Fibroblast of lung (primary cell): ENCODE measurements around the gene CPNE4. TPM values are rescaled to one million over a fixed set of nuclear protein-coding genes. Genes with fewer than 3 reads are reported as not detected.

Source experiments
- DNase-seq, 2 donors: peaks; one replicate each; pipeline versions ENCODE4 v3.0.0 to v3.0.0-alpha.2; 2010; ENCODE audit warnings: low read depth in 2 of 2
- H2AFZ ChIP-seq: 2 replicates; pipeline ENCODE4 v1.5.1; 2012; ENCODE audit warnings: low read length, control low read depth, inconsistent platforms
- H3K27ac ChIP-seq: 2 replicates; pipeline ENCODE4 v1.5.1; 2011; ENCODE audit warnings: low read length, control low read depth; ENCODE audit not compliant: insufficient read depth
- H3K27me3 ChIP-seq: 2 replicates; pipeline ENCODE4 v1.5.1; 2011; ENCODE audit warnings: mild to moderate bottlenecking, low read length; ENCODE audit not compliant: control insufficient read depth, insufficient read depth
- H3K36me3 ChIP-seq: 2 replicates; pipeline ENCODE4 v1.5.1; 2011; ENCODE audit warnings: low read length; ENCODE audit not compliant: control insufficient read depth, insufficient read depth
- H3K4me1 ChIP-seq: 2 replicates; pipeline ENCODE4 v1.5.1; 2011; ENCODE audit warnings: low read length; ENCODE audit not compliant: control insufficient read depth, insufficient read depth; ENCODE audit errors: extremely low read depth
- H3K4me2 ChIP-seq: 2 replicates; pipeline ENCODE4 v1.5.1; 2011; ENCODE audit warnings: low read length, control low read depth; ENCODE audit not compliant: insufficient read depth; ENCODE audit errors: extremely low read depth
- H3K4me3 ChIP-seq, 4 experiments: fragments of 200-600 bp in 1 of 4; sonication (generic) in 1 of 4; replicated peaks in 1 of 4; 2 replicates each; pipeline ENCODE4 v1.5.1; 2011 to 2016; ENCODE audit warnings: low read length in 4 of 4, low read depth in 3 of 4, mild to moderate bottlenecking in 3 of 4, control low read depth in 2 of 4, inconsistent platforms in 1 of 4, mixed read lengths in 1 of 4; ENCODE audit not compliant: insufficient read depth in 1 of 4; ENCODE audit errors: control extremely low read depth in 1 of 4
- H3K79me2 ChIP-seq: 2 replicates; pipeline ENCODE4 v1.5.1; 2012; ENCODE audit warnings: mild to moderate bottlenecking, low read length, inconsistent platforms; ENCODE audit not compliant: control insufficient read depth, insufficient read depth
- H3K9ac ChIP-seq: 2 replicates; pipeline ENCODE4 v1.5.1; 2011; ENCODE audit warnings: mild to moderate bottlenecking, low read length, control low read depth; ENCODE audit not compliant: insufficient read depth
- H3K9me3 ChIP-seq: 2 replicates; pipeline ENCODE4 v1.5.1; 2012; ENCODE audit warnings: low read depth, low read length; ENCODE audit not compliant: control insufficient read depth, insufficient read depth
- H4K20me1 ChIP-seq: 2 replicates; pipeline ENCODE4 v1.5.1; 2011; ENCODE audit warnings: low read length; ENCODE audit not compliant: control insufficient read depth, insufficient read depth; ENCODE audit errors: extremely low read depth
- CTCF ChIP-seq, 2 donors: IDR thresholded peaks in 1 of 2; conservative IDR thresholded peaks in 1 of 2; 1 replicate in 1 of 2; 2 replicates in 1 of 2; pipeline ENCODE4 v1.5.1; 2011 to 2012; ENCODE audit warnings: low read length in 2 of 2, control low read depth in 1 of 2, inconsistent platforms in 1 of 2, low read depth in 1 of 2, mild to moderate bottlenecking in 1 of 2
- EZH2 ChIP-seq: IDR thresholded peaks from 2 replicates; pipeline ENCODE4 v1.5.1; 2012; ENCODE audit warnings: low read length, control low read depth, mild to moderate bottlenecking; ENCODE audit errors: missing control alignments
- polyA plus RNA-seq, 2 donors: library from polyadenylated mRNA; depleted of rRNA in 1 of 2; stranded (reverse) in 1 of 2; unstranded in 1 of 2; fragments of >200 nt; gene quantifications; 2 replicates each; pipeline ENCODE4 v1.2.1, GENCODE V29; 2011 to 2012; ENCODE audit warnings: missing spikeins in 1 of 2
- total RNA-seq: library from RNA; depleted of rRNA; stranded (reverse); fragments of >200 nt; gene quantifications from 2 replicates; pipeline ENCODE4 v1.2.1, GENCODE V29; 2014

CPNE4 gene
- total and polyA plus RNA-seq, 2 donors (not counting 1 experiment from before 2014, with no cell fraction given), result 0.17 TPM; not detected in 1

GRCh38 chr3:132034097-132034485 is 723 bp downstream of the CPNE4 start:
- no peaks in the 10 kb centered on the region for H3K4me1 ChIP-seq
- no peaks in the 10 kb centered on the region for H3K36me3 ChIP-seq
- peaks cover 15% of the 10 kb centered on the region for H3K27me3 ChIP-seq
- no peaks in the 10 kb centered on the region for H3K79me2 ChIP-seq
- TF ChIP-seq EZH2 (no peak), CTCF (conservative IDR thresholded peaks at IDR 0.05 in 1 of 2, IDR thresholded peaks at IDR 0.05 in 1 of 2; ENCODE audit: low read depth in 1 of 2, low read length in 2 of 2) (no peak)
- no peak for DNase-seq
- H3K4me3 ChIP-seq, result peak overlapping the region in 1 of 4 experiments; percentile 46
- no peak overlapping the region for H3K9ac ChIP-seq
- no peaks in the 10 kb centered on the region for H4K20me1 ChIP-seq
- H3K9me3 ChIP-seq, result no peaks in the 10 kb centered on the region
- no peak overlapping the region for H3K27ac ChIP-seq
- no peak overlapping the region for H3K4me2 ChIP-seq
- no peak overlapping the region for H2AFZ ChIP-seq

- TF ChIP-seq CTCF (conservative IDR thresholded peaks at IDR 0.05 in 1 of 2, IDR thresholded peaks at IDR 0.05 in 1 of 2; ENCODE audit: low read depth in 1 of 2, low read length in 2 of 2) (no peak), EZH2 (no peak)
- Histone ChIP-seq H3K36me3 (no peaks in the 10 kb centered on the region), H3K9me3 (no peaks in the 10 kb centered on the region), H3K4me1 (no peaks in the 10 kb centered on the region), H3K27ac (no peak overlapping the region), H3K79me2 (no peaks in the 10 kb centered on the region), H4K20me1 (no peaks in the 10 kb centered on the region), H3K4me3 (no peak overlapping the region), H2AFZ (no peak overlapping the region), H3K4me2 (no peak overlapping the region), H3K9ac (no peak overlapping the region), H3K27me3 (peaks cover 15% of the 10 kb centered on the region)
- DNase-seq, result no peak
Measured at GRCh38 chr3:132033471-132033870, 1.3 kb downstream of the CPNE4 start.

- Histone ChIP-seq H3K36me3 (no peaks in the 10 kb centered on the region), H3K79me2 (no peaks in the 10 kb centered on the region), H3K9me3 (no peaks in the 10 kb centered on the region), H3K4me1 (no peaks in the 10 kb centered on the region), H3K4me2 (no peak overlapping the region), H3K27ac (no peak overlapping the region), H3K27me3 (peaks cover 15% of the 10 kb centered on the region), H4K20me1 (no peaks in the 10 kb centered on the region), H3K9ac (no peak overlapping the region), H3K4me3 (no peak overlapping the region), H2AFZ (no peak overlapping the region)
- DNase-seq, result no peak
- TF ChIP-seq EZH2 (no peak), CTCF (conservative IDR thresholded peaks at IDR 0.05 in 1 of 2, IDR thresholded peaks at IDR 0.05 in 1 of 2; ENCODE audit: low read depth in 1 of 2, low read length in 2 of 2) (no peak)
Measured at GRCh38 chr3:132032959-132033358, 1.9 kb downstream of the CPNE4 start.
